A673 (cell line): ENCODE results near the gene TCF7L1.

Experiments
- EZH2 ChIP-seq: fragments of 200-600 bp; sonication (generic); IDR thresholded peaks from 2 replicates; pipeline ENCODE4 v1.6.1; 2017; ENCODE audit warnings: borderline replicate concordance, low read depth, mild to moderate bottlenecking, mixed read lengths, antibody characterized with exemption, low read length; ENCODE audit not compliant: poor library complexity, severe bottlenecking
- TF ChIP-seq, protein P1 (sequence below): fragments of 300-800, 200-600 bp; sonication (generic); conservative IDR thresholded peaks from 2 replicates; pipeline ENCODE4 v1.5.1; 2017; ENCODE audit warnings: low read depth, mild to moderate bottlenecking, antibody characterized with exemption, low read length, moderate library complexity, mixed read lengths

- TF ChIP-seq, protein P1, sequence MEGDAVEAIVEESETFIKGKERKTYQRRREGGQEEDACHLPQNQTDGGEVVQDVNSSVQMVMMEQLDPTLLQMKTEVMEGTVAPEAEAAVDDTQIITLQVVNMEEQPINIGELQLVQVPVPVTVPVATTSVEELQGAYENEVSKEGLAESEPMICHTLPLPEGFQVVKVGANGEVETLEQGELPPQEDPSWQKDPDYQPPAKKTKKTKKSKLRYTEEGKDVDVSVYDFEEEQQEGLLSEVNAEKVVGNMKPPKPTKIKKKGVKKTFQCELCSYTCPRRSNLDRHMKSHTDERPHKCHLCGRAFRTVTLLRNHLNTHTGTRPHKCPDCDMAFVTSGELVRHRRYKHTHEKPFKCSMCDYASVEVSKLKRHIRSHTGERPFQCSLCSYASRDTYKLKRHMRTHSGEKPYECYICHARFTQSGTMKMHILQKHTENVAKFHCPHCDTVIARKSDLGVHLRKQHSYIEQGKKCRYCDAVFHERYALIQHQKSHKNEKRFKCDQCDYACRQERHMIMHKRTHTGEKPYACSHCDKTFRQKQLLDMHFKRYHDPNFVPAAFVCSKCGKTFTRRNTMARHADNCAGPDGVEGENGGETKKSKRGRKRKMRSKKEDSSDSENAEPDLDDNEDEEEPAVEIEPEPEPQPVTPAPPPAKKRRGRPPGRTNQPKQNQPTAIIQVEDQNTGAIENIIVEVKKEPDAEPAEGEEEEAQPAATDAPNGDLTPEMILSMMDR = no peak
- no peak for TF ChIP-seq EZH2
Observed at GRCh38 chr2:85166021-85166420, 32.8 kb downstream of the TCF7L1 start.
